ENCODE results near the gene MSH5.
A peak's percentile ranks its signal among the peaks of the same experiment; 100 is the strongest.
"Not testable (repeated sequence)": the region's sequence is repeated elsewhere in the genome, so short reads cannot be mapped to it uniquely, and the experiment has no call there.

Gene MSH5

DNA sequence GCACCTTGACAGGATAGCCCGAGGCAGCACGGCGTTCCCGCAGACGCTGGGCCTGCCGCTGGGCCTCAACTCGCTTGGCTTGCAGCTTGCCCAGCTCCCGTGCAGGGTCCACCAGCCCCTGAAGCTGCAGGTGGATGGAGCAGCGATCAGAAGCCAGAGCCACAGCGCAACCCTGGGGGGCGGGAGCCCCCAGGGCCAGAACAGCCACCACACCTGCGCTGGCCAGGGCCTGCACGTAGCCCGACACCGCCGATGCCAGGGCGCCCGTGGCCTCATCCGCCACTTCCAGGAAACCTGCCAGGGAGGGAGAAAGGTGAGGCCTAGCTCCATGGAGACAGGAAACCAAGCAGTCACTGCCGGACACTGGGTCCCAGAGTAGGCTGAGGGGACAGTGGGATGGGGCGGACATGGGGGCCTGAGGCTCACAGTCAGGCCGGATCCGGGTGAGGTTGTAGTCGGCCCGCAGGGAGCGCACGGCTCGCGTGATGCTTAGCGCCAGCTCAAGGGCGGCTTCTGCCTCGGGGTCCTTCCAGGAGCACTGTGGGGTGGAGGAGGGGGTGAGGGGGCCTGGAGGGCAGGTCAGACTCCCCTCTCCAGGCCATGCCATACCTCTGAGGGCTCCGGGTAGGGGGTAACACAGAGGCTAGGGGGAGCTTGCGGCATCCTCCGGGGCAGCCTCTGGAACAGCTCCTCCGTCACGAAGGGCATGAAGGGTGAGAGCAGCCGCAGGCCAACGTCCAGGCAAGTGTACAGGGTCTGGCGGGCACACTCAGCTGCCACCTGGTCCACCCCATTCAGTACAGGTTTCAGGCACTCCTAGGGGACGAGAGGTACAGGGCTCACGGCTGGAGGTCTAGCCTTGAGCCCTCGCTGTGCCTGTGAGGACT, 39.4 kb downstream of the MSH5 start:
- no peak for DNase-seq (ENCODE audit: low read depth)

DNA sequence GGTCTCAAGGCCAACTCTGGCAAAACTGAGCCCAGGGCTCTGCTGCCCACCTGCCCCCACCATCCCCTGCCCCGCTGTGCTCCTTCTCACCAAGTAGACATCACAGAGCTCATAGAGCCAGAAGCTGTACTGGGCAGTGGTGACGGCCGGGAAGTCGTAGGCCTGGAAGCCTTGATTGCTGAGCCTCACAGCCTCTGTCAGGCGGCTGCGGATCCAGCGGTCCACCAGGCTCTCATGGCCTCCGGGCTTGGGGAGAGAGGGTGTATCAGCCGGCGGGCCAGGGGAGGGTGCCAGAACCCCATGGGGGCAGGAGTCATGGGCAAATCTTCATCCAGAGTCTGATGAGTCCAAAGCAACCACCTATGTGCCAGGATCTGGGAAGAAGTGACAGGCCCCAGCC, 40.1 kb downstream of the MSH5 start:
- DNase-seq (ENCODE audit: low read depth) = no peak

DNA sequence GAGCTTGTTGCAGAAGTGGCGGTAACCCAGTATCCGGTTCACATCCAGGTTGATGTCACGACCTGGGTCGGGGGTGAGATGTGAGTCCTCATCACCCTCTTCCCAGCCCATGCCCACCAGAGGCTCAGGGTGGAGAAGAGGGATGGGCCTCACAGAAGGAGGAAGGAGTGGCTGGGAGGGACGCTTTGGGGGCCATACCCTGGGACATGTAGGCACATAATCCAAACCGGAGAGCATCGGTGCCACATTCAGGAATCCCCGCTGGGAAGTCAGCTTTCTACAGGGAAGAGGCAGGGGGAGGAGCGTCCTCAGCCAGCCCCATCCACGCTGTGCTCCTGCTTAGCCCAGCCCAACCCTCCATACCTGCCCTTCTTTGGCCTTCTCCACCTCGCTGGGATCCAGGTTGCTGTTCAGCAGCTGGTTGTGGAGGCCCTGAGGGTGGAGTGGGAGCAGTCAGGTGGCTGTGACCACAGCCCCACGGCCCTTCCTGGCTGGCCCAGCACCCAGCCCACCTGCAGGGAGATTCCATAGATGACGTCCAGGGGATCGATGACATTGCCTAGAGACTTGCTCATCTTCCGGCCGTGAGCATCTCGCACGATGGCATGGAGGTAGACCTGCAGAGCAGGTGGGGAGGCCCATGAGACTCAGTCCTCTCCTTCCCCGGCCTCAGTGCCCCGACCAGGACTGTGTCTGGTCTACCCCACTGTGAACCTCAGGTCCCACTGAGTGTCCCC, 40.9 kb downstream of the MSH5 start:
- no peak for DNase-seq (ENCODE audit: low read depth)

DNA sequence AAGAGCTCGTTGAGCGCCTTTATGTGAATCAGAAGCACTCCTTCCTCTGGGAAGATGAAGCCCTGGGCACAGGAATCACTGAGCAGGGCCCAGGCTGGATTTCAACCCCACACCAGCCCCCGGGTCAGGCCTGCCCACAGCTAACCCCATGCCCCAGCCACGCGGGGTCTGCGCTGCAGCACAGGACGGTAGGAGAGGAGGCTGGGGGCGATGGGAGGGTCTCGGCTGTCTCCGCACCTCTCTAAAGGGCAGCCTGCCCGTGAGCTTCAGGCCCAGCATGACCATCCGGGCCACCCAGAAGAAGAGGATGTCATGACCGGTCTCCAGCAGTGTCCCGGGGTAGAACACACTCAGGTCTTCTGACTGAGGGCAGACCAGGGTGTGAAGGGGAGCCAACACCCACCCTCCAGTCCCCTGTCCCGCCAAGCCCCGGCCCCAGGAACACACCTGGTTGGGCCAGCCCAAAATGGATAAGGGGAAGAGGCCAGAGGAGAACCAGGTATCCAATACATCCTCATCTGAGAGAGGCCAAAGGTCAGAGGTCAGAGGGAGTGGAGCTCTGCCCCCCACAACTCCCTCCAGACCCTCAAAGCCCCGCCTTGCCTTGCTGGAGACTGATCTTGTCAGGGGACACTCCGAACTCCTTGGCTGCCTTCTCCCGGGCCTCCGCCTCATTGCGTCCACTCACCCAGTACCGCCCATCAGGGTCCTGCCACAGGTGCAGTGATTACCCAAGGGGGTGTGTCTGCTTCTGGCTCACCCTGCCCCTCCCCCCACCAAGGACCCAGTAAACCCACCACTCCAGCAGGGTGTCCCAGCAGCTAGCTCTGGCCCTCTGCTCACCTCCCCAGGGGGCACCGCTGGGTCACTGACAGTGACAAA, 41.7 kb downstream of the MSH5 start:
- DNase-seq (ENCODE audit: low read depth) = no peak

DNA sequence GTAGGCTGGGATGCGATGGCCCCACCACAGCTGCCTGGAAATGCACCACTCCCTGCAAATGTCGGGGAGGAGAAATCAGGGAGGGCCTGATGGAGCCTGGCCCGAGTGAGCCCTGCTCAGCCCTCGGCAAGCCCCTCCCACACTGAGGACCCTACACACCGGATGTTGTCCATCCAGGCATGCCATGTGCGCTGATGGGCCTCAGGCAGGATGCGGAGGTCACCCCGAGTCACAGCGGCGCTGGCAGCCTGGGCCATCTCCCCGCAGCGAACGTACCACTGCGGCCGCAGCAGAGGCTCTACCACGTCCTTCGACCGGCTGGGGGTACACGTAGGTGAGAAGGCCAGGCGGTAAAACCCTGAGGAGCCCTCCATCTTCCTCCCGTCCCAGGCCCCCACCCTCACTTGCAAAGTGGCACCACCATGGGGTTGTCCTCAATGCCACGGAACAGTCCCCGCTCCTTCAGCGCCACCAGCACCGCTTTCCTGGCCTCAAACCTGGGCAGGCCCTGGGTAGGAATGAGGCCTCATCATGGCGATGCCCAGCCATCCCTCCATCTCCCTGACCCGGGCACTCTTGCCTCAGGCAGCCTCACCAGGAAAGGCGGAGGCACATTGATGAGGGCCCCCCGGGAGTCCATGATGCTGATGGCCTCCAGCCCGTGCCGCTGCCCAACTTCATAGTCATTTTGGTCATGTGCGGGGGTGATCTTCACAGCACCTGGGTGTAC, 42.5 kb downstream of the MSH5 start:
- no peak for DNase-seq (ENCODE audit: low read depth)

DNA sequence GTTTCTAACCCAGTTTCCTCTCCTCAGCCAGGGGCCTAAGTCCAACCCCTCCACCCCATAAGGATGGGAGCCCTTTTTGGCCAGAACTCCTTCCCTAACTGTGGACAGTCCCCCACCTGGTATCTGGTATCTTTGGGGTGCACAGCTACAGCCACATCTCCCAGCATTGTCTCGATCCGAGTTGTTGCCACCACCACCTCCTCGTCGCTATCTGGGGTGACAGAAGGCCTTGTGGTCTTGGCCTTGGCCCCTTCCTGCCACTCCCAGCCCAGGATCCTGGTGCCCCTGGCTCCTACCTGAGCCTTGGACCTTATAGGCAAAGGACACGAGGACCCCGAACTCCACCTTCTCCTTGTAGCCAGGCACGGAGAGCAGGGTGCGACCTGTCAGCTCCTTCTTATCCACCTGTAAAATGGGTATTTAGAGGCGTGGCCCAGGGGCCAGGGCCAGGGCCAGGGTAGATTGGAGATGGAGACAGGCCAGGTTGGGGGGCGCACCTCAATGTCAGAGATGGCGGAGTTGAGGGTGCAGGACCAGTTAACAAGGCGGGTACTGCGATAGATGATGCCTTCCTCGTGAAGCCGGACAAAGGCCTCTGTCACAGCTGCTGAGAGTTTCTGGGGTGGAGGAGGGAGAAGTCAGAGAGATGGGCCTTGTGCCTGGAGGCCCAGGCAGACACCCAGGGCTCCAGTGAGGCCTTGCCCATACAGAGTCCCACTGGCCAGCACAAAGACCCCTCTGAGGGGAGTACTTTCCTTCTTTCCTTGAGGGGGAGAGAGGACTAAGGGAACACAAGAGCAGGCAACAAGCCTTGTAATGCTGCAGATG, 44.5 kb downstream of the MSH5 start:
- DNase-seq (ENCODE audit: low read depth) = no peak

DNA sequence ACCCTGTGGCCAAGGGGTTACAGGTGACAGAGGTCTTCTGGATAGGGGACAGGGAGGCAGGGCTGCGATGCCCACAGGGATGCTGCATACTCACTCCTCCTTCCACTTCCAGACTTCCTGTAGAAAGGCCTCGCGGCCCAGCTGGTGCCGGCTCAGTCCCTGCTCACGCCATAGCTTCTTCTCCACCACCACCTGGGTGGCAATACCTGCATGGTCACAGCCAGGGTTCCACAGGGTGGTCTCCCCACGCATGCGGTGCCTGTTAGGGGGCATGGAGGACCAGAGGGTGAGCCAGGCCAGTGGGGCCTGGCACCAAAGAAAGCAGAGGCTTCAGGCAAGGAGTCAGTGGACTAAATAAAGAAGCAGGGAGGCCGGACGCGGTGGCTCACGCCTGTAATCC, 45.7 kb downstream of the MSH5 start:
- no peak for DNase-seq (ENCODE audit: low read depth)

DNA sequence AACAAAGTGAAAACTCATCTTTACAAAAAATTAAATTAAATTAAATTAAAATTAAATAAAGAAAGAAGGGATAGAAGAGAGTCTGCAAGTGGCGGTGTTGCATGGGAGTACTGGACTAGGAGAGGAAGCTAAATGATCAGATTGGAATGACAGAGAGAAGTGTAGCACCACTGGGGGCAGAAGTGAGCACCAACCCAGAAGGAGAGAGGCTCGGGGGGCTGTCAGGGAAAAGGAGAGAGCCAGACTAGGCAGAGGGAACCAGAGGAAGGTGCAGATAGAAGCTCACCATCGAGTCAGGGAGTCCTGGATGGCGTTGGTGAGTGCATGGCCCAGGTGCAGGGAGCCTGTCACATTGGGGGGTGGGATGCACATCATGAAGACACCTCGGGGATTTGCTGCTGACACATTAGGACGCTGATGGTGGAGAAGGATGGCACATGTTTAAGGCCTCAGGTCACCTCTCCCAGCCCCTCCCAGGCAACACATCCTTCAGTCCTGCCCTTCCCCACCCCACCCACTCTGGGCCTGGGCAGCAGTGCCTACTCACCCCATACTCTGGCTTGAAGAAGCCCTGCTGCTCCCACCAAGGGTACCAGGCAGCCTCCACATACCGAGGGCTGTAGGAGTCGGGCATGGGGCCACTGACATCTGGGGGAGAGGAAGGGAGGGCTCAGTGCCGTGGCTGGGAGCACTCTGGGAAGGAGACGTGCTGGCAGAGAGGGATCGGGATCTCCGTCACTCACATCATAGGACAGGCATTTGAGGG, 51.7 kb downstream of the MSH5 start:
- DNase-seq (ENCODE audit: low read depth) = peak; percentile 75

DNA sequence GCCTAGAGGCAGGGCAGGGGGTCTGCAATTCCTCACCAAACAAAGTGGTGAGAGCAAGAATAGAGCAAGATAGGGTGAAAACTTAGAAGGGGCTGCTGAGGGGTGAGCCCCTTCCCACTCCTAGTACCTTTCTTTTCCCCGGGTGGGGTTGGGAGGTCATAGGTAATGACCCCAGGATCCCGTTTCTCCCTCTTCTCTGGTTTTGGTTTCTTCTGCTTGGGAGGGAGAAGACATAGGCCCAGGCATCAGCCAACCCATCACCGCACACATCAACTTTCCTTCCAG, 52.2 kb downstream of the MSH5 start:
- DNase-seq (ENCODE audit: low read depth) = no peak

DNA sequence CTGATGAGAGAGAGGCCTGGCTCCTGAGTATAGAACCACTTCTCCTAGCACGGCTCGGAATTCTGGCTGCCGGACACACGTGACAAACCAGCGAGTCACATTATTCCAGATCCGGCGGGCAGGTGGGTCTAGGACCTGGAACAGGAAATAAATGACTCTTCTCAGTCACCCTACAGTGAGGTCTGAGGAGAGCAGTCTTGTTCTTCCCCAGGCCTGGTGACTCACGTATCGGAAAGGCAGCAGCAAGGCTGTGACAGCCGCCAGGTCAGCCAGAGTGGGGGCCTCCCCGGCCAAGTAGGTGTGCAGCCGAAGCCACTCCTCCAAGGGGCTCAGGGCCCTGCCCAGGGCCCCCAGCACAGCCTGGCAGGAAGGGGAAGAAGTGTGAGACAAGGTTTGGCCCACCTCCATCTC, 53.0 kb downstream of the MSH5 start:
- peak; percentile 93 for DNase-seq (ENCODE audit: low read depth)

DNA sequence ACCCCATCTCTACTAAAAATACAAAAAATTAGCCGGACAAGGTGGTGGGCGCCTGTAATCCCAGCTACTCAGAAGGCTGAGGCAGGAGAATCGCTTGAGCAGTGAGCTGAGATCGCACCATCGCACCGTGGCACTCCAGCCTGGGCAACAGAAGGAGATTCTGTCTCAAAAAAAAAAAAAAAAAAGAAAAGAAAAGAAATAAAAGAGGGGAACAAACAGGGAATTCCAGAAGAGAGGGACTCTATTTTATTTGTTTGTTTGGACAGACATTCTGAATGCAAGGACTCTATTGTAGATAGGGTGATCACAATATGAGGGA, 54.1 kb downstream of the MSH5 start:
- DNase-seq (ENCODE audit: low read depth) = not testable (repeated sequence)

DNA sequence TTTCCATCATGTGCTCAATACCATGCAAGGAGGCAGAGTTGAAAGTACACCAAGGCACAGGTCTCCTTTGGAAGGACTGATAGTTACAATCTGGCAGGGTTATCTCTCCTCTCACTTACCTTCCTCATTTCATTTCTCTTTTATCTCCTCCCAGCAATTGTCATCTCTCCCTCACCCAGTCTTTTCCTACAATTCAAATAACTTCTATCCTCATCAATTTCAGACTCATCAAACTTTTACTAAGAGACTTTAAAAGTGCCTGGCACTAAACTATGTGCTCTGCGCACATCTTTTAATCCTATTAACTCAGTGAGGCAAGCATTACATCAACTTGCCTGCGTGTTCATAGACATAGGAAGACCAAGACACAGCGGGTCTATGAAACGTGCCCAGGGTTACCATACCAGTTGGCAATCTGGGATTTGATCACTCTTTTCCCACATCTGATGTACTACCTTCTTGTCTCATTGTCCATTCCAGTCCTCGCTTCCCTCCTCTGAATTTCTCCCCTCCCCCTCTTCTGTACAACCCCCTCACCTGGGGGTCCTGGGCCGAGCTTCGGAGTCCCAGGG, 54.6 kb downstream of the MSH5 start:
- DNase-seq (ENCODE audit: low read depth) = peak; percentile 57

DNA sequence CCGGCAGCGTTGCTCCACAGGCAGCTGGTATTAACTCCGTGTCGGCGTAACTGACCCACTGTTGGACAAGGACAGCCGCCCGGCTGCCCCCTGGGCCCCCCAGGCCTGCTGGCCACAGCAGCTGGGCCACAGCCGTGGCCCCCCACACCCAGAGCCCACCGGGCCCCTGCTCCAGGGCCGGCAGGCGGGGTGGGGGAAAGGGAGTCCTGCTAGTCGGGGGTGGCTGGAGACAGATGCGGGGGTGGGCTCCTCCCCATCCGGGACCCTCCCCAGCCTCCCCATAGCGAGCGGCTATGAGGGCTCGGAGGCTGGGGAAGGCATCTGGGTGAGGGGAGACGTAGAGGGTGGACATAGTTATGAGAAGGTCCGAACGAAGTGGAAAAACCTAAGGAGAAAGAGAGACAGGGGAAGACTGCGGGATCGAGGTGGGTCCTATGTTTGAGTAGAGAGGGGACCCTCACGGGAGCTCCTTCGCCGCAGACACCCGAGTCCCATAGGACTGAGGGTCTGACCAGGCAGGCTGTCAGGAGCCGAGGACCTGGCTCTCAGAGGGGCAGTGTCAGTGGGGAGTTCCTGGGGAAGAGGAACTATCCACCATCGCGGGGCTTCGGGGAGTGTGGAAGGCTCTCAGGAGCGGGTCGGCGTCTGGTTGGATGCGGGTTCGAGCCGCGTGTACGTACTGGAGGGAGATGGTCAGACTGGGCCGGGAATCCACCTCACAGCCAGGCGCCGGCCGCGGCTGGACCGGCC, 55.2 kb downstream of the MSH5 start:
- DNase-seq (ENCODE audit: low read depth) = no peak

DNA sequence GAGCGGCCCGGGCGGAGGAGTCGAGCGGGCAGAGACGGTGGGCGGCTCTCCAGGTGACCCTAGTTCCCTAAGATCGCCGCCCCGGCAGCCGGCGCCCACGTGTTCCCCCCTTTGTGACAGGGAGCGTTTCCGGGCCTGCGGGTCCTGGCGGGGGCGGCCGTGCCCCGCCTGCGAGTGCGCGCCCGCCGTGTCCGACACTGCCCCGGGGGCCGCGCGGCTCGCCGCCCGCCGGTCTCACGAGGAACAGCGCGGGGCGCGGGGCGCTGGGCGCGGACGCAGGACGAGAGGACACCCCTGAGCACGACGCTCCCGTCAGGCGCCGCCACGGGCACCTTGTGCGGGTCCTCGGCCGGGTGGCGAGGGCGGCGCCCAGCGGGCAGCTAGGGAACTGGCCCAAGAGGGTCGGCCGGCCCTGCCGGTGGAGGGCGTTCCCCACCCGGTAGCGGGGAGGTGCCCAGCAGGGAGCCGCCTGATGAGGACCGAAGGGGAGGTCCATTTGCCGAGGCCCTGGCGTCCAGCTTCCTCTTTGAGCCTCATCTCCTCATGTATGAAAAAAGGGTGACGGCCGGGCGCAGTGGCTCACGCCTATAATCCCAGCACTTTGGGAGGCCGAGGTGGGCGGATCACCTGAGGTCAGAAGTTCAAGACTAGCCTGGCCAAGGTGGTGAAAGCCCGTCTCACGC, 56.0 kb downstream of the MSH5 start, which contains the start of gene VARS1:
VARS1 (minus strand) TSS at position 137 of the 683 bp plus-strand sequence. CDS start 535 bp downstream, outside the sequence.
- DNase-seq (ENCODE audit: low read depth) = peak; percentile 96

DNA sequence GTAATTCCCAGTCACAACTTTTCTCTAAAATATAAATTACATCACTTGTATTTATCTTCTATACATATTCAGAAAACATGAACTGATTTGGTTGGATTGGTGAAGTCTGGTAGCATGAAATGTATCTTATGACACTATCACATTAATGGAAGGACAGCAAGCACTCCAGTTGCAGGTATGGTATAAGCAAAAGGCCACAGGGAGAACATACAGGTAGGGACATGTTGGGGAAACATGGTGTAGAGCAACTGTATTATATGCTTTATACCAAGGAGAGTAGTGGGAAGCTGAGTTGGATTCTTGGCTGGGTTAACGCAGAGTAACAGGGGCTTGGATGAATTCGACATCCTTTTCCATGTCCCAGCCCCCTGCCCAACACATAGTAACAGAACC, 57.2 kb downstream of the MSH5 start:
- DNase-seq (ENCODE audit: low read depth) = no peak

DNA sequence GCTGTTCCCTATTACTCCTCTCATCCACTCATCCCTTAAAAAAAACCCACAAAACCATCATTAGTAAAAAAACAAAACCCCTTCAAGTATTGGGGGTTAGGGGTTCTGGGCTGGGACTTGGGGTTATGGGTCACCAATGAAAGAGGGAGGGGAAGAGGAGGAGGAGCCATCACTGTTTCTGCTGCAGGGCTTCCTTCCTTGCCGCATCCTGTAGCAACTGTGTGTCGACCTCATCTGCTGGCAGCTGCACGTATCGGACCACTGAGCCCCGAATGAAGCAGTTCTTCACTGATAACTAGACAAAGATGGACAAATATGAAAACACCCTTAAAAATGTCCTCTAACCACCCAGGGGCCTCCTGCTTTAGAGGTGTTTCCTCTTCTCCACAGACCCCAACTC, 57.8 kb downstream of the MSH5 start:
- DNase-seq (ENCODE audit: low read depth) = no peak

DNA sequence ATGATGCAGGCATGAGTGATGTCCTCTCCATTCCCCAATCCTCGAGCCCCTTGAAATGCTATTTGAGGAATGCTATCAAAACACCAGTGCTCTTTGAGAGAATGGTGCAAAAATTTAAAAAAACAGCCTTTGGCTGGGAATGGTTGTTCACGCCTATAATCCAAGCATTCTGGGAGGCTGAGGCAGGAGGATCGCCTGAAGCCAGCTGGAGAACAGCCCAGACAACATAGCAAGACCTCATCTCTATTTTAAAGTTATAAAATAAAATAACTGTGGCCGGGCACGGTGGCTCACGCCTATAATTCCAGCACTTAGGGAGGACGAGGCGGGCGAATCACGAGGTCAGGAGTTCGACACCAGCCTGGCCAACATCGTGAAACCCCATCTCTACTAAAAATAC, 60.0 kb downstream of the MSH5 start:
- no peak for DNase-seq (ENCODE audit: low read depth)
